ENCODE data around the gene SLC27A1.
"Not testable (repeated sequence)": the region's sequence is repeated elsewhere in the genome, so short reads cannot be mapped to it uniquely, and the experiment has no call there.

Gene SLC27A1

DNA sequence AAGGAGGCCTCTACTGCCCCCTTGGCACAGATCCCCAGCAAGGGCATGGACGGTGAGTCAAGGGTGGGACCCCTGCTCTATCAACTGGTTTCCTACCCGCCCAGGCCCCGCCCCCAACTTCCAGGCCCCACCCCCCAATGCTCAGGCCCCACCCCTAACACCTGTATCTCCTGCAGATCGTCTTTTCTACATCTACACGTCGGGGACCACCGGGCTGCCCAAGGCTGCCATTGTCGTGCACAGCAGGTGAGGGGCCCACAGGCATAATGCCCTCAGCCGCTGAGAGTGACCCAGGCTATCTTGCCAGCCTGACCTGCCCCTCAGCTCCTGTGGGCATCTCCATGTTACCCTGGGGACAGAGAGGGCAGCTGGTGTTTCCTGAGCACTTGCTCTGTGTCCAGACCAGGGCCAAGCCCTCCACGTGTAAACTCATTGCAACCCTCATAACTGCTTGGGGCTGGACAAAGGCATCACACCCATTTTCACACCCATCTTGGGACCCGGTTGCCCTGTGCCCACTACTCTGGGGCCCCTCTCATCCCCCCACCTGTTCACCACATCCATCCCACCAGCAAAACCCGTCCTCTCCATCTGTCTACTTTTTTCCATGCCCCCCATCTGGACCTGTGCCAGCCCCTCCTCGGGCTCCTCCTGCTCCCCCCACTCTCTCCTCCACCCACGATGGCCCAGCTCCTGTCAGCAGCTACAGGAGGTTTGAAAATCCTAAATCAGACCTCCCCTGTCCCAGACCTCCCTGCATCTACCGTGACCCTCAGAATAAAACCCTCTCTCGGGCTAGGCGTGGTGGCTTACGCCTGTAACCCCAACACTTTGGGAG is 17.2 kb downstream of the SLC27A1 start:
- no peak for DNase-seq

DNA sequence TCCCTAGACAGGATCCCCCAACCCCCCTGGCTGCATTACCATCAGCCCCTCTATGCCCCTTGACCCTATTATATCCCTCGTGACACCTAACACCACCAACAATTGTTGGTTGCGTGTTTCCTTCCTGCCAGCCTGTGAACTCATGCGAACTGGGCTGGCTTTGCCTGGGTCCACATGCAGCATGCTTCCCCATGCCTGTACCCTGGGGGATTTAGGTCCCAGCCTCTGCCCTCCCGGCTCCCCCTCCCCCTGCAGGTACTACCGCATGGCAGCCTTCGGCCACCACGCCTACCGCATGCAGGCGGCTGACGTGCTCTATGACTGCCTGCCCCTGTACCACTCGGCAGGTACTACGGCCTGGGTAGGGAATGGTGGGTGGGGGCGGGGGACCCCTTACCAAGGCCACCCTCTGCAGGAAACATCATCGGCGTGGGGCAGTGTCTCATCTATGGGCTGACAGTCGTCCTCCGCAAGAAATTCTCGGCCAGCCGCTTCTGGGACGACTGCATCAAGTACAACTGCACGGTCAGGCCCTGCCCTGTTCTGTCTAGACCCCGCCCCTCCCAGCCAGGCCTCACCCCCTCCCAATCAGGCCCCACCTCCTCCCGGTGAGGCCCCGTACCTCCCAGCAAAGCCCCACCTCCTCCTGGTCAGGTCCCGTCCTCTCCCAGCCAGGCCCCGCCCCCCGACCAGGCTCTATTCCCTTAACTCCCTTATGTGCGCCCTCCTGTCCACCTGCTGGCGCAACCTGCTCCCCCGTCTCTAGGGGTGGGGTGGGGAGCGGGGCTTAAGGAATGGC is 18.5 kb downstream of the SLC27A1 start:
- DNase-seq, result peak; percentile 50

DNA sequence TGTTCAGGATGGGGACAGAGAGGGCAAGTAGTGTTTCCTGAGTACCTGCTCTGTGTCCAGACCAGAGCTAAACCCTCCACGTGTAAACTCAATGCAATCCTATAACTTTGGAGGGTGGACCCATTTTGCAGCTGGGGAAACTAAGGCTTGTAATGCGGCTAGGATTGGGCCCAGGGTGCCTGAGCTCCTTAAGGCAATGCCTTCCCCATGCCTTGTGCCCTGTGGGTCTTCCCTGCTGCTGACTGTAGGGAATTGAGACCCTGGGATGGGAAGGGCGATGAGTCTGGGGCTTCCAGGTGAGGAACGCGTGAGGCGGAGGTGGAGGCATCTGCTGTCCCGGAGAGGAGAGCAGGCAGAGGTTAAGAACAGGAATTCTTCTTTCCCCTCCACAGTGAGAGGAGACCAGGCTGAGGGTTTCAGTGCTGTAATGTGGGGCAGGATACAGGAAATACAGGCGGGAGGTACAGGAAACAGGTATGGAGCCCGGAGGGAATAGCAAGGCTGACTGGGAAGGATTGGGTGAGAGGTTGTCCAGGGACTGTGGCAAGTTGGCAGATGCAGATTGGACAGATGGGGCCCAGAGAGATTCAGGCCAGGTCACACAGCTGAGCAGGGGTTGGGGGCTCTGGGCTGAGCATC is 19.2 kb downstream of the SLC27A1 start:
- DNase-seq, result no peak

DNA sequence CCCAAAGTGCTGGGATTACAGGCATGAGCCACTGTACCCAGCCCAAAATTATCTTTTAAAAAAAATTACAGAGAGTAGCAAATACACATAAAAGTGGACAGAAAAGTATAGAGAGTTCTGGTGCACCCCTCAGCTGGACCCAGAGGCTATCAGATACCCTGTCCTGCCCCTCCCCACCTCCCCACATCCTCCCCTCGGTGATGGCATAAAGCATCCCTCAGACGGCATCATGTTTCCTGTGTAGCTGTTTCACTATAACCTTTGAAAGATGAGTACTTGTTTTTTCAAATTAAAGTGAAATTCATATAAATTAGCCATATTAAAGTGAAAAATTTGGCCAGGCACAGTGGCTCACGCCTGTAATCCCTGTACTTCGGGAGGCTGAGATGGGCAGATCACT is 20.1 kb downstream of the SLC27A1 start:
- peak; percentile 54 for DNase-seq

DNA sequence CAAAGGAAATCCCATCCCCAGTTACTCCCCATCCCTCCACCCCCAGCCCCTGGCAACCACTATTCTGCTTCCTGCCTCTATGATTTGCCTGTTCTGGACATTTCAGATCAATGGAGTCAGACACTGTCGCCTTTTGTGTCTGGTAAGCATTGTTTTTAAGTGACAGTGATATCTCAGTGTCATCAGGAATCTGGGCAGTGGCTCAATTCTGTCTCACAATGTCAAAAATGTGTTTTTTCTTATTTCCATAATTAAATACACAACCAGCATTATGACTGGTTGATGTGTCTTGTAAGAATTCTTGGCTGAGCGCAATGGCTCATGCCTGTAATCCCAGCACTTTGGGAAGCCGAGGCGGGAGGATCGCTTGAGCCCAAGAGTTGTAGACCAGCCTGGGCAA is 21.0 kb downstream of the SLC27A1 start:
- DNase-seq, result no peak

DNA sequence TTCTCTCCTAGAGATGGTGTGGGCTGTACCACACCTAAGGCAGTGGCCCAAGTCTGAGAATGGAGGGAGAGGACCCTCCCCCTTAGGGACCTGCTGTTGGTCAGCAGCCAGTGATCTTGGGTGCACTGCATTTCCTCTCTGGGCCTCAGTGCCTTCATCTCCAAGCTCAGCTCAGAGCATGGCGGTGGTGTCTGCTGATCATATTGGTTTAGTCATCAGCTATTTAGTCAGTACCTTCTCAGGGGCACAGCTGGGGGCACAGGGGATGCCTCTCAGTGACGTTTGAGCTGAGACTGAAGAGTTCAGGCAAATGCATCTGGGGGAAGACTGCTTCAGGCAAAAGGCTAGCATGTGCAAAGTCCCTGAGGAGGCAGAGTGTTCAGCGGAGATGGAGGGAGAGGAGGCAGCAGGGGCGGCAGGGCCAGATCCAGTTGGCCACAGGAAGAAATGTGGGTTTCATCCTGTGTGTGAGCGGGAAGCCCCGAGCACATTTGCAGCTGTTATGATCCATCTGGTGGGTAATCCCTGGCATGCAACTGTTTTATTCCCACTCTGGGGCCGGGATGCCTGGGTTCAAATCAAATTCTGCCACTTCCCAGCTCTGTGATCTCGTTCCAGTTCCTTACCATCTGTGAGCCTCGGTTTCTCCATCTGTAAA is 25.4 kb downstream of the SLC27A1 start:
- DNase-seq, result no peak

DNA sequence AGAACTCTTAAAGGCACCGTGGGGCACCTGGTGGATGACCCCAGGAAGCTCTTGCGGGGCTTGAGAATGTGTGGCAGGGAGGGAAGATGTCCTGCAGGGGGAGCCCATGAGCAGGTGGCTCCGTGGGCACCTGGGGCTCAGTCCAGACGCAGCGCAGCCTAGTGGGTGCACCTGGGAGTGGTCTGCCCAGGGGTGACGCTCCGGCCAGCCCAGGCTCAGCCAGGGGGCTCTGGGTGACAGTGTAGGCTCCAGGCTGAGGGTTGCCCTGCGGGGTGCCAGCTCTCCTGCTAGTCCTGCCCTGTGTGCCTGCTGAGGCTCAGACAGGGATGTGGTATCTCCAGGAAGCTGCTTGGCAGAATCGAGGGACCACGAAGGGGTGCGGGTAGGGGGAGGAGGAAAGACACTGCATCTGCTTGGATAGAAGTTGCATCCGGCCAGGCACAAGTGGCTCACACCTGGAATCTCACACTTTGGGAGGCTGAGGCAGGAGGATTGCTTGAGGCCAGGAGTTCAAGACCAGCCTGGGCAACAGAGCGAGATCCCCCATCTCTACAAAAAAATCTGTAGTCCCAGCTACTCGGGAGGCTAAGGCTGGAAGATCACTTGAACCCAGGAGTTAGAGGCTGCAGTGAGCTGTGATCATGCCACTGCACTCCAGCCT is 26.1 kb downstream of the SLC27A1 start:
- peak; percentile 68 for DNase-seq

DNA sequence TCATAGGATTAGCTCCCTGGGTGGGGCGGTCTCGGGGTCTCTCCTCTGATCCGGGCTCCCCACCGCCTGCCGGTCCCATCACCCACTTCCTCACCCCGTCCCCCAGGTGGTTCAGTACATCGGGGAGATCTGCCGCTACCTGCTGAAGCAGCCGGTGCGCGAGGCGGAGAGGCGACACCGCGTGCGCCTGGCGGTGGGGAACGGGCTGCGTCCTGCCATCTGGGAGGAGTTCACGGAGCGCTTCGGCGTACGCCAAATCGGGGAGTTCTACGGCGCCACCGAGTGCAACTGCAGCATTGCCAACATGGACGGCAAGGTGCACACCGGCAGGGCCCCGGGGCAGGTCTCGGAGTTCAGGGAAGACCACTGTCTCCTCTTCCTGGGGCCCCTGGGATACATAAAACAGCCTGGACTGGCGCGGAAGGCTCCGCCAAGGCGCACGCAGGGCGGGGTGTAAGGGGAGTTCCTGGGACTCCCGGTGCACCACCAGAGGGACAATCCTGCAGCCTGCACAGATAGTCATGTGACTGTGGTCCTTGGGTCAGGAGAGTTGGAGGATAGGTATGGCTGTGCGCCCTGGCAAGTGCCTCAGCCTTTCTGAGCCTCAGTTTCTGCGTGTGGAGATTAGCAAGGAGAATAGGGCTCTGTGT is 26.9 kb downstream of the SLC27A1 start:
- DNase-seq, result no peak

DNA sequence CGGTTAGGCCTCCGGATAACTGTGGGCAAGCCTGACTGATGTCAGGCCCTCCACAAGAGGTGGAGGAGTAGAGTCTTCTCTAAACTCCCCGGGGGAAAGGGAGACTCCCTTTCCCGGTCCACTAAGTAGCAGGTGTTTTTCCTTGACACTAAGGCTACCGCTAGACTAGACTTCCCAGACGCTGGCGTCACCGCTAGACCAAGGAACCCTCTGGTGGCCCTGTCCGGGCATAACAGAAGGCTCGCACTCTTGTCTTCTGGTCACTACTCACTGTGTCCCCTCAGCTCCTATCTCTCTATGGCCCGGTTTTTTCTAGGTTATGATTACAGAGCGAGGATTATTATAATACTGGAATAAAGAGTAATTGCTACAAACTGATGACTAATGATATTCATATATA is 28.7 kb downstream of the SLC27A1 start:
- not testable (repeated sequence) for DNase-seq

DNA sequence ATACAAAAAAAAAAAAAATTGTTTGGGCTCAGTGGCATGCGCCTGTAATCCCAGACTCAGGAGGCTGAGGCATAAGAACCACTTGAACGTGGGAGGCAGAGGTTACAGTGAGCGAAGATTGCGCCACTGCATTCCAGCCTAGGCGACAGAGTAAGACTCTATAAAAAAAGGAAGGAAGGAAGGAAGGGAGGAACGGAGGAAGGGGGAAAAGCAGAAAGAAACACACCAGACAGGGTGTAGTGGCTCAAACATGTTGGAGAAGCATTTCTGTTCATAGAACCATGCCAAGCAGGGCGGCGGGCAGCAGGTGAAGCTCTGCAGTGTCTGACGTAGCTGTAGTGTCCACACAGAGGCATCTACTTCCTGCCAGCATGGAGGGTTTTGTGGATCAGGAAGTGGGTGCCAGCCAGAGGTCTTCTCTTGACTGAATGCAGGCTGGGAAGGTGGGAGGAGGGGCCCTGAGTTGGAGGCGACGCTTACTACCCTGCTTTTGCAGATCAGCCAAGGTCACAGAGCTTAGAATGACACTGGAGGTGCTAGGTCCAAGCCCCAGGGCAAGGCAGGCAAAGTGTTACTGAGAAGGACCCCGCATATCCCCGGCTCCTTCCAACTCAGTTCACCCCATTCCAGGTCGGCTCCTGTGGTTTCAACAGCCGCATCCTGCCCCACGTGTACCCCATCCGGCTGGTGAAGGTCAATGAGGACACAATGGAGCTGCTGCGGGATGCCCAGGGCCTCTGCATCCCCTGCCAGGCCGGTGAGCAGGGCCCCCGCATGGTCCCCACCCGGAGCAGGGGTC is 29.5 kb downstream of the SLC27A1 start:
- DNase-seq, result no peak

DNA sequence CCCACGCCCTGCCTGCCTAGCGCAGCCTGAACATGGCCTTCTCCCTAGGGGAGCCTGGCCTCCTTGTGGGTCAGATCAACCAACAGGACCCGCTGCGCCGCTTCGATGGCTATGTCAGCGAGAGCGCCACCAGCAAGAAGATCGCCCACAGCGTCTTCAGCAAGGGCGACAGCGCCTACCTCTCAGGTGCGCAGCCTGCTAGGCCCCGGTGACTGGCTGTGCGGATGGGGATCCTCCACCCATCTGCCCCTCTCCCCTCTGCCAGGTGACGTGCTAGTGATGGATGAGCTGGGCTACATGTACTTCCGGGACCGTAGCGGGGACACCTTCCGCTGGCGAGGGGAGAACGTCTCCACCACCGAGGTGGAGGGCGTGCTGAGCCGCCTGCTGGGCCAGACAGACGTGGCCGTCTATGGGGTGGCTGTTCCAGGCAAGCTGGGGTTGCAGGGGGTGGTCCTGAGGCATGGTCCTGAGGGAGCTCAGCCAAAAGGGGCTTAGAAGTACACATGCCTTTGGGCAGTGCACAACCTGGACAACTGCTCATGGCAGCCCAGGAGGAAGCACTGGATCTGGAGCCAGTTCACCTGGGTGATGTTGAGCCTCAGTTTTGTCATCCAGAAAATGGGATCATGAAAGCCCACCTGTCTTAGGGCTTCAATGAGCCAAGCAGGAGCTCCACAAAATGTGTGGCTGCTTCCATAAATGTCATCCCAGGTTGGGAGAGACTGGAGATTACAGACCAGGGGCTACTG is 30.3 kb downstream of the SLC27A1 start:
- no peak for DNase-seq

DNA sequence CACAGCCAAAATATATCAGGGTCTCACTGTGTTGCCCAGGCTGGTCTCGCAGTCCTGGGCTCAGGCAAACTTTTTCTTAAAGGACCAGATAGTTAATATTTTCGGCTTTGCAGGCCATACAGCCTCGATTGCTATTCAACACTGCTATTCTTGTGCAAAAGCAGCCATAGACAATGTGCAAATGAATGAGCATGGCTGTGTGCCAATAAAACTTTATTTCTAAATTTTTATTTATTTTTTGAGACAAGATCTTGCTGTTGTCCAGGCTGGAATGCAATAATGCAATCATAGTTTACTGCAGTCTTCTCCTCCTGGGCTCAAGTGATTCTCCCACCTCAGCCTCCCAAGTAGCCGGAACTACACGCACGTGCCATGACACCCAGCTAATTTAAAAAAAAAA is 32.9 kb downstream of the SLC27A1 start:
- no peak for DNase-seq

DNA sequence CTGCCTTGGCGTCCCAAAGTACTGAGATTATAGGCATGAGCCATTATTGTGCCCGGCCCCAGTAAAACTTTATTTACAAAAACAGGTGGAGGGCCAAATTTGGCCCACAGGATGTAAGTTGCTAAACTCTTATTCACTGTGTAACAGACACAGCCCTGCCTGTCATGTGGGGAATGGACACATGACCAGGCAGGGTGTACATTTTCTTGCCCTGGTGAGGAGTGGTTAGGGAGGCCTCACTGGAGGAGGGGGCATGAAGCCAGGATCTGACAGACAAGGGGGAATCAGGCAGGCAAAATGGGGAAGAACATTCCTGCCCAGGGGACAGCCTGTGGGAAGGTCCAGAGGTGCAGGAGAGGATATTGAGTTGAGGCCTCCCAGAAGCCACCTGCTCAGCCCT is 33.7 kb downstream of the SLC27A1 start:
- DNase-seq, result no peak

DNA sequence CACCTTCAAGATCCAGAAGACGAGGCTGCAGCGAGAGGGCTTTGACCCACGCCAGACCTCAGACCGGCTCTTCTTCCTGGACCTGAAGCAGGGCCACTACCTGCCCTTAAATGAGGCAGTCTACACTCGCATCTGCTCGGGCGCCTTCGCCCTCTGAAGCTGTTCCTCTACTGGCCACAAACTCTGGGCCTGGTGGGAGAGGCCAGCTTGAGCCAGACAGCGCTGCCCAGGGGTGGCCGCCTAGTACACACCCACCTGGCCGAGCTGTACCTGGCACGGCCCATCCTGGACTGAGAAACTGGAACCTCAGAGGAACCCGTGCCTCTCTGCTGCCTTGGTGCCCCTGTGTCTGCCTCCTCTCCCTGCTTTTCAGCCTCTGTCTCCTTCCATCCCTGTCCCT is 34.1 kb downstream of the SLC27A1 start:
- no peak for DNase-seq

DNA sequence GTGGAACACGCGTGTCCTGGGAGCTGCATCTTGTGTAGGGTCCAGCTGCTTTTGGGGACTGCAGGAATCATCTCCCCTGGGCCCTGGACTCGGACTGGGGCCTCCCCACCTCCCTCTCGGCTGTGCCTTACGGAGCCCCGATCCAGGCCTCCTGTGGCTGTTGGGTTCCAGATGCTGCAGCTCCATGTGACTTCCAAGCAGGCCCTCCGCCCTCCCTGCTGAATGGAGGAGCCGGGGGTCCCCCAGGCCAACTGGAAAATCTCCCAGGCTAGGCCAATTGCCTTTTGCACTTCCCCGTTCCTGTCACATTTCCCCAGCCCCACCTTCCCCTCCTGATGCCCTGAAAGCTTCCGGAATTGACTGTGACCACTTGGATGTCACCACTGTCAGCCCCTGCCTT is 34.9 kb downstream of the SLC27A1 start:
- no peak for DNase-seq

DNA sequence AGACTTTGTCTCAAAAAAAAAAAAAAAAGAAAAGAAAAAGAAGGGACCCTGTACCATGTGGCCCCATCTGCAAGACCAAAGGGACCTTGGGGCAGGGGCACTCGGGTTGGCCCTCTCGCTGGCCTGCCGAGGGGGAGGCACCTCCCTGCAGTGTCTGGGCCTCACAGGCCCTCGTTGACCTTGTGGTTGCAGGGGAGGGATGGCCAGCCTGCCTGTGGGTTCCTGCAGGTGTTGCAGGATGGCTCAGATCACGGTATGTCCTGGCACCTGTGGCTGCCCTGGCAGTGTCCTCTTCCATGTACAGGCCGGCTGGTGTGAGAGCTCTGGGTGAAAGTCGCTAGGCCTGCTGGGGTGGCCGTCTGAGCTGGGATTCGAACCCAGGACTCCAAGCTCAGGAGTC is 36.4 kb downstream of the SLC27A1 start:
- no peak for DNase-seq

DNA sequence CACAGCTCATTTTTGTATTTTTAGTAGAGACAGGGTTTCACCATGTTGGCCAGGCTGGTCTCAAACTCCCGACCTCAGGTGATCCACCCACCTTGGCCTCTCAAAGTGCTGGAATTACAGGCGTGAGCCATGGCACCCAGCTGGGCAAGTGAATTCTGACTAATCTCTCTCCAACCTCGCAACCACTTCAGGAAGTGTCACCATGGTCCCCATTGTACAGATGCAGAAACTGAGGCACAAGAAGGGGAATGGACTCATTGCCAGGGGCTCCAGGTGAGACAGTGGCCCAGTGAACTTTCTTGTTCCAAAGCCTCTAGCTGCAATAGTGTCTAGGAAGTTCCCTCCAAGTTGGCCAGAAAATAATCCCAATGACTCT is 38.2 kb downstream of the SLC27A1 start:
- DNase-seq, result not testable (repeated sequence)

DNA sequence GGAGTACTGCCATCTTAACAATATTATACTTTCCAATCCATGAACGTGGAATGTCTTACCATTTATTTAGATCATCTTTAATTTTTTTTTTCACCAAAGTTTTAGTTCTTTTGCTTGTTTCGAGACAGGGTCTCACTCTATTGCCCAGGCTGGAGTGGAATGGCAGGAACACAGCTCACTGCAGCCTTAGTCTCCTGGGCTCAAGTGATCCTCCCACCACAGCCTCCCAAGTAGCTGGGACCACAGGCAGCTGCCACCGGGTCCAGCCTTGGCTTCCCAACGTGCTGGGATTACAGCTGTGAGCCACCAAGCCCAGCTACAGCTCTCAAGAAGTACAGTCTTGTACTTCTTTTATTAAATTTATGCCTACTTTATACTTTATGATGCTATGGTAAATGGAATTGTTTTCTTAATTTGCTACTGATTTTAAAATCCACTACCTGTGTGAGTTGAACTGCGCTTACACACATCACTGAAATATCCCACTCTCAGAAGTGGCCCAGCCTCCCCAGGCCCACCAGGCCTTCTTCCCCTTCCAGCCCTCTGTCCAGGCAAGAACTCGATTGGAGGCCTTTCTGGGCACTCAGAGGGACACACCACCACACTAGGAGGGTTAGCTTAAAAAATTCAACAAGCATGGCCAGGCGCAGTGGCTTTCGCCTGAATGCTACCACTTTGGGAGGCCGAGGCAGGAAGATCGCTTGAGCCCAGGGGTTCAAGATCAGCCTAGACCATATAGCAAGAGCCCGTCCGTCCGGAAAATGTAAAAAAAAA is 40.1 kb downstream of the SLC27A1 start:
- DNase-seq, result no peak

DNA sequence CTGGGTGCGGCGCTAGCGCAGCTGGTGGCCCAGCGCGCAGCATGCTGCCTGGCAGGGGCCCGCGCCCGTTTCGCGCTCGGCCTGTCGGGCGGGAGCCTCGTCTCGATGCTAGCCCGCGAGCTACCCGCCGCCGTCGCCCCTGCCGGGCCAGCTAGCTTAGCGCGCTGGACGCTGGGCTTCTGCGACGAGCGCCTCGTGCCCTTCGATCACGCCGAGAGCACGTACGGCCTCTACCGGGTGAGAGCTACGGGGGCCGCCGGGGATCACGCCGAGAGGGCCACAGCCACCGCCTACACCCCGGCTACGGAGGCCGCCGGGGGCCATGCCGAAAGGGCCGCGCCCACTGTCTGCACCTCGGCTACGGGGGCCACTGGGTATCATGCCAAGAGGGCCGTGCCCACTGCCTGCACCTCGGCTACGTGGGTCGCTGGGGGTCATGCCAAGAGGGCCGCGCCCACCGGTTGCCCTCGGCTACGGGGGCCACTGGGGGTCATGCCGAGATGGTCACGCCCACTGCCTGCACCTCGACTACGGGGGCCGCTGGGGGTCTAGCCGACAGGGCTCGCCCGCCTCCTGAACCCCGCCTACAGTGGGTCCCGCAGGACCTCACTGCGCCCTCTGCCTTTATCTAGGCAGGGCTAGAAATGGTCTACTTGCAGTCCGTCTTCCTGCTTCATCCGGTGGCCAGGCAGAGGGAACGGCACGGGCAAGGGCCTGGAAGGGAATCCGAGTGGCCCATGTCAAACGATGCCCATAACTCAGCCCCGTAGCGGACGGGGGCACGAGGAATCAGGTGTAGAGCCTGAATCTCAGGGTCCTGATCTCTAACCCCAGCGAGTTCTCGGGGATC is 41.6 kb downstream of the SLC27A1 start:
- DNase-seq, result peak; percentile 87

Measured in central memory CD4-positive, alpha-beta T cell (primary cell).